ENCODE data around the gene HBS1L. TPM values are rescaled to one million over a fixed set of nuclear protein-coding genes. Genes with fewer than 3 reads are reported as not detected.

Gene HBS1L
- total RNA-seq, 1 donor: 114 TPM

- TF ChIP-seq CTCF (IDR thresholded peaks at IDR 0.05; ENCODE audit: insufficient read depth, low read depth, low read length): no peak
- H3K4me3 ChIP-seq (ENCODE audit: low read depth, low read length): no peak overlapping the region
- DNase-seq (ENCODE audit: low read depth): no peak
These were observed 119.7 kb downstream of the HBS1L start for GRCh38 chr6:134934793-134935485.

GRCh38 chr6:134932535-134933470 lies 121.8 kb downstream of the HBS1L start:
- TF ChIP-seq CTCF (IDR thresholded peaks at IDR 0.05; ENCODE audit: insufficient read depth, low read depth, low read length): no peak
- no peak for DNase-seq (ENCODE audit: low read depth)
- no peak overlapping the region for H3K4me3 ChIP-seq (ENCODE audit: low read depth, low read length)

GRCh38 chr6:134932098-134932497 lies 122.5 kb downstream of the HBS1L start:
- DNase-seq (ENCODE audit: low read depth): no peak
- TF ChIP-seq CTCF (IDR thresholded peaks at IDR 0.05; ENCODE audit: insufficient read depth, low read depth, low read length): no peak

GRCh38 chr6:134930463-134930862 lies 124.2 kb downstream of the HBS1L start:
- H3K4me3 ChIP-seq (ENCODE audit: low read depth, low read length): no peak overlapping the region
- peak; percentile 37 for DNase-seq (ENCODE audit: low read depth)
- no peak for TF ChIP-seq CTCF (IDR thresholded peaks at IDR 0.05; ENCODE audit: insufficient read depth, low read depth, low read length)

More at GRCh38 chr6:134932098-134932497, 122.5 kb downstream of the HBS1L start:
- no peak overlapping the region for H3K4me3 ChIP-seq (ENCODE audit: low read depth, low read length)

- TF ChIP-seq CTCF (IDR thresholded peaks at IDR 0.05; ENCODE audit: insufficient read depth, low read depth, low read length): no peak
- DNase-seq (ENCODE audit: low read depth): no peak
- no peak overlapping the region for H3K4me3 ChIP-seq (ENCODE audit: low read depth, low read length)
These were observed 126.3 kb downstream of the HBS1L start for GRCh38 chr6:134928151-134928900.

GRCh38 chr6:134925800-134926199 lies 128.8 kb downstream of the HBS1L start:
- DNase-seq (ENCODE audit: low read depth): peak; percentile 19
- H3K4me3 ChIP-seq (ENCODE audit: low read depth, low read length): no peak overlapping the region
- TF ChIP-seq CTCF (IDR thresholded peaks at IDR 0.05; ENCODE audit: insufficient read depth, low read depth, low read length): no peak

Data from fibroblast of villous mesenchyme (primary cell).